ENCODE results near the gene KLHL42.

KLHL42 gene

GRCh38 chr12:27780612-27781408 lies 777 bp downstream of the KLHL42 start:
- DNase-seq = no peak

- DNase-seq = peak; percentile 5
Observed at GRCh38 chr12:27781680-27782079, 1.6 kb downstream of the KLHL42 start.

GRCh38 chr12:27782481-27782880 lies 2.4 kb downstream of the KLHL42 start:
- DNase-seq = no peak

GRCh38 chr12:27785882-27786570 lies 6.0 kb downstream of the KLHL42 start:
- DNase-seq = no peak

- DNase-seq = no peak
Observed at GRCh38 chr12:27787559-27787958, 7.5 kb downstream of the KLHL42 start.

- no peak for DNase-seq
Observed at GRCh38 chr12:27790179-27790578, 10.1 kb downstream of the KLHL42 start.

GRCh38 chr12:27794818-27795584 lies 15.0 kb downstream of the KLHL42 start:
- no peak for DNase-seq

GRCh38 chr12:27796128-27796527 lies 16.1 kb downstream of the KLHL42 start:
- DNase-seq = no peak

GRCh38 chr12:27797301-27798025 lies 17.4 kb downstream of the KLHL42 start:
- DNase-seq = no peak

GRCh38 chr12:27800819-27801218 lies 20.8 kb downstream of the KLHL42 start:
- DNase-seq = no peak

GRCh38 chr12:27801630-27802029 lies 21.6 kb downstream of the KLHL42 start:
- DNase-seq = no peak

- no peak for DNase-seq
Observed at GRCh38 chr12:27802511-27802910, 22.5 kb downstream of the KLHL42 start.

- no peak for DNase-seq
Observed at GRCh38 chr12:27802936-27803335, 22.9 kb downstream of the KLHL42 start.

GRCh38 chr12:27805238-27805637 lies 25.2 kb downstream of the KLHL42 start:
- no peak for DNase-seq

GRCh38 chr12:27806259-27806658 lies 26.2 kb downstream of the KLHL42 start:
- DNase-seq = no peak

- DNase-seq = no peak
Observed at GRCh38 chr12:27807063-27807703, 27.1 kb downstream of the KLHL42 start.

GRCh38 chr12:27808841-27809240 lies 28.8 kb downstream of the KLHL42 start:
- no peak for DNase-seq

GRCh38 chr12:27810756-27811155 lies 30.7 kb downstream of the KLHL42 start:
- DNase-seq = no peak

GRCh38 chr12:27812502-27812901 lies 32.5 kb downstream of the KLHL42 start:
- DNase-seq = no peak

- no peak for DNase-seq
Observed at GRCh38 chr12:27814411-27814810, 34.4 kb downstream of the KLHL42 start.

- DNase-seq = no peak
Observed at GRCh38 chr12:27814851-27815591, 35.0 kb downstream of the KLHL42 start.

GRCh38 chr12:27817766-27818165 lies 37.7 kb downstream of the KLHL42 start:
- no peak for DNase-seq
